ENCODE data around the gene FASN. TPM values are rescaled to one million over a fixed set of nuclear protein-coding genes. Genes with fewer than 3 reads are reported as not detected.

FASN gene
- total and polyA plus RNA-seq, 2 donors (not counting 1 experiment from before 2014, with no cell fraction given), result 19.4 to 35.6 TPM

GRCh38 chr17:82055965-82056728 lies 41.9 kb downstream of the FASN start:
- no peak overlapping the region for H2AFZ ChIP-seq (ENCODE audit: insufficient read depth, low read depth, low read length, poor library complexity, severe bottlenecking)
- peaks cover 11 to 20% of the 10 kb centered on the region in 2 donors for H3K4me1 ChIP-seq (ENCODE audit: control insufficient read depth in 2 of 2, insufficient read depth in 2 of 2, low read length in 2 of 2)
- POLR2A ChIA-PET, result interaction anchor here (0.5 kb wide), 1 partner anchor 387 kb away, joined by 3 read pairs; no protein-coding TSS in a partner anchor
- H3K4me3 ChIP-seq (ENCODE audit: control extremely low read depth in 1 of 5, extremely low read depth in 1 of 5, insufficient read depth in 1 of 5, low read depth in 2 of 5, low read length in 4 of 5), result no peak overlapping the region
- ATAC-seq (ENCODE audit: low read depth) (no peak), DNase-seq (no peak)
- Mint-ChIP-seq H3K4me3 (no peak overlapping the region), H3K4me1 (peaks cover 3% of the 10 kb centered on the region), H3K27me3 (no peaks in the 10 kb centered on the region), H3K9me3 (ENCODE audit: insufficient read depth) (no peaks in the 10 kb centered on the region), H3K27ac (no peak overlapping the region)
- H3K9ac ChIP-seq (ENCODE audit: low read length), result no peak overlapping the region
- intact Hi-C loops (cut with micrococcal nuclease), result no loop called here
- H3K27ac ChIP-seq (ENCODE audit: low read length in 2 of 2), result no peak overlapping the region
- peaks cover 19% of the 10 kb centered on the region for H4K20me1 ChIP-seq (ENCODE audit: control insufficient read depth, insufficient read depth, low read length, poor library complexity, severe bottlenecking)
- WGBS (ENCODE audit: insufficient coverage), result 98% methylated on average over 28 of the region's 28 CpGs
- peaks cover 0 to 48% of the 10 kb centered on the region in 2 experiments for H3K36me3 ChIP-seq (replicated peaks in 1 of 2; ENCODE audit: control extremely low read depth in 1 of 2, control insufficient read depth in 1 of 2, extremely low read depth in 1 of 2, insufficient read depth in 2 of 2, low read length in 1 of 2)
- H3K4me2 ChIP-seq (replicated peaks; ENCODE audit: low read depth, low read length, poor library complexity, severe bottlenecking), result no peak overlapping the region
- peaks cover 21% of the 10 kb centered on the region for H3K79me2 ChIP-seq (ENCODE audit: control insufficient read depth, insufficient read depth, low read length)
- no peaks in the 10 kb centered on the region for H3K9me3 ChIP-seq (ENCODE audit: control extremely low read depth in 1 of 3, control insufficient read depth in 2 of 3, insufficient read depth in 1 of 3, low read length in 2 of 3)
- CTCF ChIA-PET, result interaction anchor here (1.2 kb wide), 1 partner anchor 10 kb away, joined by 3 read pairs; the partner anchor contains the start of gene DUS1L
- no peaks in the 10 kb centered on the region for H3K27me3 ChIP-seq (replicated peaks in 1 of 4; ENCODE audit: control extremely low read depth in 1 of 4, control insufficient read depth in 3 of 4, insufficient read depth in 4 of 4, low read length in 3 of 4)
- TF ChIP-seq, protein P1, sequence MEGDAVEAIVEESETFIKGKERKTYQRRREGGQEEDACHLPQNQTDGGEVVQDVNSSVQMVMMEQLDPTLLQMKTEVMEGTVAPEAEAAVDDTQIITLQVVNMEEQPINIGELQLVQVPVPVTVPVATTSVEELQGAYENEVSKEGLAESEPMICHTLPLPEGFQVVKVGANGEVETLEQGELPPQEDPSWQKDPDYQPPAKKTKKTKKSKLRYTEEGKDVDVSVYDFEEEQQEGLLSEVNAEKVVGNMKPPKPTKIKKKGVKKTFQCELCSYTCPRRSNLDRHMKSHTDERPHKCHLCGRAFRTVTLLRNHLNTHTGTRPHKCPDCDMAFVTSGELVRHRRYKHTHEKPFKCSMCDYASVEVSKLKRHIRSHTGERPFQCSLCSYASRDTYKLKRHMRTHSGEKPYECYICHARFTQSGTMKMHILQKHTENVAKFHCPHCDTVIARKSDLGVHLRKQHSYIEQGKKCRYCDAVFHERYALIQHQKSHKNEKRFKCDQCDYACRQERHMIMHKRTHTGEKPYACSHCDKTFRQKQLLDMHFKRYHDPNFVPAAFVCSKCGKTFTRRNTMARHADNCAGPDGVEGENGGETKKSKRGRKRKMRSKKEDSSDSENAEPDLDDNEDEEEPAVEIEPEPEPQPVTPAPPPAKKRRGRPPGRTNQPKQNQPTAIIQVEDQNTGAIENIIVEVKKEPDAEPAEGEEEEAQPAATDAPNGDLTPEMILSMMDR (IDR thresholded peaks at IDR 0.05), result no peak
- TF ChIP-seq EZH2 (IDR thresholded peaks at IDR 0.05; ENCODE audit: borderline replicate concordance, insufficient read depth, low read depth, low read length, poor library complexity, severe bottlenecking), result no peak

All from B cell (primary cell).